Panc1 (cell line): Measurements from ENCODE around the gene EPS8L2. TPM values are rescaled to one million over a fixed set of nuclear protein-coding genes. Genes with fewer than 3 reads are reported as not detected.

Experiments used
- ATAC-seq: fragments of 200-7000 bp; cut with Tn5 transposase; 2 replicates; pipeline ENCODE4 v1.9.1; 2020; ENCODE audit warnings: mild to moderate bottlenecking, moderate library complexity
- BruUV-seq: library from RNA; stranded (reverse); fragments of 400-500 nt; replicated peaks from 2 replicates; lab custom pipeline; 2021; lab: Mats Ljungman, UMichigan
- CTCF ChIA-PET: fragments of 300-600 bp; sonication (Branson Sonifier 250); formaldehyde crosslinking; loops from one replicate; lab custom pipeline; 2022; ENCODE audit warnings: antibody characterized with exemption; lab: Charles Lee
- POLR2A ChIA-PET: fragments of 300-600 bp; sonication (Branson Sonifier 250); formaldehyde crosslinking; loops from one replicate; lab custom pipeline; 2022; ENCODE audit warnings: antibody characterized with exemption; lab: Charles Lee
- DNase-seq: peaks from one replicate; pipeline ENCODE4 v3.0.0-alpha.2; 2010; ENCODE audit warnings: low read depth, low spot score
- H3K27ac ChIP-seq: 2 replicates; pipeline ENCODE4 v1.5.1; 2011; ENCODE audit warnings: mild to moderate bottlenecking, low read length, inconsistent platforms
- H3K27me3 ChIP-seq: fragments of 200-500 bp; sonication (Bioruptor generic); 2 replicates; pipeline ENCODE4 v1.6.0; 2014; ENCODE audit warnings: low read length, inconsistent platforms; ENCODE audit not compliant: control insufficient read depth, insufficient read depth
- H3K36me3 ChIP-seq: fragments of 200-500 bp; sonication (Bioruptor generic); 2 replicates; pipeline ENCODE4 v1.5.1; 2014; ENCODE audit warnings: inconsistent platforms, mild to moderate bottlenecking, low read length, moderate library complexity; ENCODE audit not compliant: control insufficient read depth, insufficient read depth
- H3K4me1 ChIP-seq: 2 replicates; pipeline ENCODE4 v1.5.1; 2011; ENCODE audit warnings: inconsistent platforms, mild to moderate bottlenecking, low read length, moderate library complexity; ENCODE audit not compliant: control insufficient read depth, insufficient read depth
- H3K4me3 ChIP-seq, 2 experiments: 2 replicates each; pipeline ENCODE4 v1.5.1; 2011 to 2012; ENCODE audit warnings: low read depth in 2 of 2, low read length in 2 of 2, mild to moderate bottlenecking in 2 of 2, inconsistent platforms in 1 of 2, moderate library complexity in 1 of 2
- H3K9me3 ChIP-seq: fragments of 200-500 bp; sonication (Bioruptor generic); 2 replicates; pipeline ENCODE4 v1.5.1; 2014; ENCODE audit warnings: low read depth, mild to moderate bottlenecking, inconsistent platforms, low read length, moderate library complexity; ENCODE audit not compliant: control insufficient read depth, insufficient read depth
- POLR2AphosphoS5 ChIP-seq: IDR thresholded peaks from 2 replicates; pipeline ENCODE4 v1.6.1; 2012; ENCODE audit warnings: mild to moderate bottlenecking, low read depth, low read length, moderate library complexity
- REST ChIP-seq, 2 experiments: IDR thresholded peaks; 2 replicates each; pipeline ENCODE4 v1.6.1; 2011 to 2012; ENCODE audit warnings: low read depth in 2 of 2, control low read depth in 1 of 2, low read length in 1 of 2, mild to moderate bottlenecking in 1 of 2, moderate library complexity in 1 of 2; ENCODE audit not compliant: insufficient read depth in 1 of 2
- SIN3A ChIP-seq: IDR thresholded peaks from 2 replicates; pipeline ENCODE4 v1.6.1; 2012; ENCODE audit warnings: low read depth, mild to moderate bottlenecking, low read length, moderate library complexity, borderline replicate concordance; ENCODE audit not compliant: insufficient read depth
- TCF7L2 ChIP-seq: IDR thresholded peaks from 2 replicates; pipeline ENCODE4 v1.6.1; 2011; ENCODE audit warnings: mild to moderate bottlenecking, low read depth, low read length, inconsistent platforms
- in situ Hi-C: cut with HindIII; loops from 2 replicates; pipeline ENCODE4 v1.10.0; 2016; ENCODE audit warnings: low sequenced_read_pairs, low pct_unique_long_range_greater_than_20kb
- intact Hi-C: fragments of 100-400 bp; cut with micrococcal nuclease; formaldehyde crosslinking; loops from one replicate; pipeline ENCODE4 v1.10.0; 2022; ENCODE audit not compliant: unreplicated experiment
- total RNA-seq: library from RNA; stranded (reverse); gene quantifications from one replicate; pipeline ENCODE4 v1.2.1, GENCODE V29; 2021; ENCODE audit not compliant: unreplicated experiment
- TF ChIP-seq, protein P1 (sequence below): fragments of 450-650 bp; IDR thresholded peaks from 2 replicates; pipeline ENCODE4 v1.5.1; 2017; ENCODE audit warnings: mild to moderate bottlenecking

The EPS8L2 gene
- total RNA-seq, 1 experiment from 2014 or later, result 256 TPM

DNA sequence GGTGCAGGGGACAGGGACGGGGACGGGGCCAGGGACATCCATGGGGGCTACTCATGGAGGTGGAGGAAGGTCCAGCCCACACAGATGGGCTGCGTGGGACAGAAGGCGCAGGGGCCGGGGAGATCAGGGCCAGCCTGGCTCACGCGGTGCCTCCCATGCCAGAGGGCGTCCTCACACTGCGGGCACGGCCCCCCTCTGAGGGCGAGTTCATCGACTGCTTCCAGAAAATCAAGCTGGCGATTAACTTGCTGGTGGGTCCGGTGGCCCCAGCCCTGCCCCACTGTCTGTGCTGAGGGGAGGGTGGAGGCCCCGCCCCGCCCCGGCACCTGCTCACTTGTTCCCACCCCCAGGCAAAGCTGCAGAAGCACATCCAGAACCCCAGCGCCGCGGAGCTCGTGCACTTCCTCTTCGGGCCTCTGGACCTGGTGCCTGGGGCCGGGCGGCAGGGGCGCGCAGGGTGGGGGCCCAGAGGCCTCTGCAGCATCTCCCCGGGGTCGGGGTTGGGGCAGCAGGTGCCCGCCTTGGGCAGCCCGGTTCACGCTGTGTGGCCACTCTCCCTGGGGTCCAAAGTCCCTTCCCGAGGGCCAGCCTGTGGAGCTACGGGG lies 15.8 kb downstream of the EPS8L2 start:
- CTCF ChIA-PET, result interaction anchor here (0.6 to 1.4 kb wide), 4 partner anchors 9 to 30 kb away, joined by 4 to 11 read pairs (median 5); no protein-coding TSS in a partner anchor
- POLR2A ChIA-PET, result interaction anchor here (0.8 kb wide), 1 partner anchor 26 kb away, joined by 3 read pairs; the partner anchor contains the start of genes DEAF1 and TMEM80
- peaks cover 5% of the 10 kb centered on the region; the same call in 1 of the 2 replicates for H3K36me3 ChIP-seq
- H3K27ac ChIP-seq, result no peak overlapping the region
- intact Hi-C loops (loop anchor here (5.0 to 10.0 kb wide), 2 partner anchors 60 to 167 kb away; no protein-coding TSS in a partner anchor), in situ Hi-C loops (no loop called here)
- no peak overlapping the region for H3K4me3 ChIP-seq
- no peak for TF ChIP-seq POLR2AphosphoS5
- no peak for TF ChIP-seq TCF7L2
- no peak for TF ChIP-seq REST (IDR thresholded peaks at IDR 0.05; ENCODE audit: insufficient read depth in 1 of 2, low read depth in 2 of 2, low read length in 1 of 2)
- TF ChIP-seq, protein P1, sequence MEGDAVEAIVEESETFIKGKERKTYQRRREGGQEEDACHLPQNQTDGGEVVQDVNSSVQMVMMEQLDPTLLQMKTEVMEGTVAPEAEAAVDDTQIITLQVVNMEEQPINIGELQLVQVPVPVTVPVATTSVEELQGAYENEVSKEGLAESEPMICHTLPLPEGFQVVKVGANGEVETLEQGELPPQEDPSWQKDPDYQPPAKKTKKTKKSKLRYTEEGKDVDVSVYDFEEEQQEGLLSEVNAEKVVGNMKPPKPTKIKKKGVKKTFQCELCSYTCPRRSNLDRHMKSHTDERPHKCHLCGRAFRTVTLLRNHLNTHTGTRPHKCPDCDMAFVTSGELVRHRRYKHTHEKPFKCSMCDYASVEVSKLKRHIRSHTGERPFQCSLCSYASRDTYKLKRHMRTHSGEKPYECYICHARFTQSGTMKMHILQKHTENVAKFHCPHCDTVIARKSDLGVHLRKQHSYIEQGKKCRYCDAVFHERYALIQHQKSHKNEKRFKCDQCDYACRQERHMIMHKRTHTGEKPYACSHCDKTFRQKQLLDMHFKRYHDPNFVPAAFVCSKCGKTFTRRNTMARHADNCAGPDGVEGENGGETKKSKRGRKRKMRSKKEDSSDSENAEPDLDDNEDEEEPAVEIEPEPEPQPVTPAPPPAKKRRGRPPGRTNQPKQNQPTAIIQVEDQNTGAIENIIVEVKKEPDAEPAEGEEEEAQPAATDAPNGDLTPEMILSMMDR, result no peak
- no peak for TF ChIP-seq SIN3A
- H3K27me3 ChIP-seq, result no peaks in the 10 kb centered on the region
- BruUV-seq, result no TSS peak
- ATAC-seq (peak; percentile 23), DNase-seq (no peak)
- peaks cover 12% of the 10 kb centered on the region for H3K4me1 ChIP-seq
- no peaks in the 10 kb centered on the region for H3K9me3 ChIP-seq

DNA sequence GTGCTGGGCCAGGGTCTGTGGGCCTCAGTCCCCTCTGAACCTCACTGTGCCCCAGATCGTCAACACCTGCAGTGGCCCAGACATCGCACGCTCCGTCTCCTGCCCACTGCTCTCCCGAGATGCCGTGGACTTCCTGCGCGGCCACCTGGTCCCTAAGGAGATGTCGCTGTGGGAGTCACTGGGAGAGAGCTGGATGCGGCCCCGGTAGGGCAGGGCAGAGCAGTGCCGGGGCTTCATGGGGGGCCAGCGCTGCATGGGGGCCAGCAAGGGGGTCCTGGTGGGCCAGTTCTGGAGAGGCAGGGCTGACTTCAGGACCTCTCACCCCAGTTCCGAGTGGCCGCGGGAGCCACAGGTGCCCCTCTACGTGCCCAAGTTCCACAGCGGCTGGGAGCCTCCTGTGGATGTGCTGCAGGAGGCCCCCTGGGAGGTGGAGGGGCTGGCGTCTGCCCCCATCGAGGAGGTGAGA lies 16.3 kb downstream of the EPS8L2 start:
- ChIA-PET CTCF (interaction anchor here (0.6 to 1.4 kb wide), 5 partner anchors 10 to 56 kb away, joined by 4 to 11 read pairs (median 5); no protein-coding TSS in a partner anchor), POLR2A (no interaction called here)
- no peak for ATAC-seq
- TF ChIP-seq REST (IDR thresholded peaks at IDR 0.05; ENCODE audit: insufficient read depth in 1 of 2, low read depth in 2 of 2, low read length in 1 of 2) (no peak), SIN3A (no peak), POLR2AphosphoS5 (no peak), TCF7L2 (no peak)
- TF ChIP-seq, protein P1, result no peak
- Histone ChIP-seq H3K27ac (no peak overlapping the region), H3K4me1 (peaks cover 17% of the 10 kb centered on the region), H3K27me3 (no peaks in the 10 kb centered on the region), H3K9me3 (no peaks in the 10 kb centered on the region), H3K4me3 (no peak overlapping the region), H3K36me3 (peaks cover 5% of the 10 kb centered on the region; the same call in 1 of the 2 replicates)
- DNase-seq, result no peak
- in situ Hi-C loops (no loop called here), intact Hi-C loops (loop anchor here (5.0 to 10.0 kb wide), 2 partner anchors 60 to 168 kb away; no protein-coding TSS in a partner anchor)
- no TSS peak for BruUV-seq
